Liver (tissue), 9 donors: ENCODE measurements around the gene HILPDA. TPM values are rescaled to one million over a fixed set of nuclear protein-coding genes. Genes with fewer than 3 reads are reported as not detected.

Experiments
- DNase-seq: peaks from one replicate; pipeline ENCODE4 v3.0.0-alpha.2; 2017; ENCODE audit warnings: low spot score
- H3K27ac ChIP-seq, 2 donors: one replicate each; pipeline ENCODE4 v1.7.0; 2013; ENCODE audit warnings: inconsistent platforms in 2 of 2, low read length in 2 of 2, control low read depth in 1 of 2, low read depth in 1 of 2, mild to moderate bottlenecking in 1 of 2
- H3K27me3 ChIP-seq, 4 donors: one replicate each; pipeline versions ENCODE4 v1.6.1 to v1.7.0; 2013; ENCODE audit warnings: low read length in 3 of 4, inconsistent platforms in 1 of 4, mild to moderate bottlenecking in 1 of 4, moderate library complexity in 1 of 4; ENCODE audit not compliant: control insufficient read depth in 4 of 4, insufficient read depth in 4 of 4
- H3K36me3 ChIP-seq, 4 donors: one replicate each; pipeline versions ENCODE4 v1.6.1 to v1.7.0; 2013; ENCODE audit warnings: low read length in 3 of 4, mild to moderate bottlenecking in 3 of 4, low read depth in 1 of 4, moderate library complexity in 1 of 4; ENCODE audit not compliant: control insufficient read depth in 4 of 4, insufficient read depth in 3 of 4
- H3K4me1 ChIP-seq, 4 donors: one replicate each; pipeline versions ENCODE4 v1.6.1 to v1.7.0; 2013; ENCODE audit warnings: low read length in 3 of 4, mild to moderate bottlenecking in 3 of 4, moderate library complexity in 1 of 4; ENCODE audit not compliant: control insufficient read depth in 4 of 4, insufficient read depth in 4 of 4
- H3K4me3 ChIP-seq, 3 donors: one replicate each; pipeline versions ENCODE4 v1.6.1 to v1.7.0; 2013; ENCODE audit warnings: low read length in 3 of 3, control low read depth in 1 of 3, low read depth in 1 of 3, mild to moderate bottlenecking in 1 of 3
- H3K9ac ChIP-seq, 2 donors: one replicate each; pipeline ENCODE4 v1.7.0; 2013; ENCODE audit warnings: low read length in 2 of 2, mild to moderate bottlenecking in 2 of 2, moderate library complexity in 2 of 2, control low read depth in 1 of 2, low read depth in 1 of 2
- H3K9me3 ChIP-seq, 4 donors: one replicate each; pipeline versions ENCODE4 v1.6.1 to v1.7.0; 2013; ENCODE audit warnings: low read length in 3 of 4; ENCODE audit not compliant: control insufficient read depth in 4 of 4
- EGR1 ChIP-seq, 2 donors: IDR thresholded peaks; 2 replicates each; pipeline ENCODE4 v1.6.1; 2016 to 2018; ENCODE audit warnings: antibody characterized with exemption in 2 of 2, low read depth in 2 of 2
- FOXA1 ChIP-seq: IDR thresholded peaks from 2 replicates; pipeline ENCODE4 v1.6.1; 2016; ENCODE audit warnings: antibody characterized with exemption
- FOXA2 ChIP-seq: IDR thresholded peaks from 2 replicates; pipeline ENCODE4 v1.6.1; 2016; ENCODE audit warnings: antibody characterized with exemption
- GABPA ChIP-seq, 2 donors: IDR thresholded peaks in 1 of 2; conservative IDR thresholded peaks in 1 of 2; 2 replicates each; pipeline ENCODE4 v1.6.1; 2016; ENCODE audit warnings: antibody characterized with exemption in 2 of 2, mild to moderate bottlenecking in 1 of 2, moderate library complexity in 1 of 2
- HNF4A ChIP-seq, 2 donors: conservative IDR thresholded peaks; 2 replicates each; pipeline ENCODE4 v1.6.1; 2016; ENCODE audit warnings: antibody characterized with exemption in 2 of 2, mild to moderate bottlenecking in 2 of 2
- HNF4G ChIP-seq: IDR thresholded peaks from 2 replicates; pipeline ENCODE4 v1.6.1; 2016; ENCODE audit warnings: antibody characterized with exemption
- JUND ChIP-seq, 2 donors: IDR thresholded peaks; 2 replicates each; pipeline ENCODE4 v1.6.1; 2016; ENCODE audit warnings: antibody characterized with exemption in 2 of 2
- NR2F2 ChIP-seq: IDR thresholded peaks from 2 replicates; pipeline ENCODE4 v1.6.1; 2016; ENCODE audit warnings: antibody characterized with exemption
- RAD21 ChIP-seq, 2 donors: IDR thresholded peaks; 2 replicates each; pipeline ENCODE4 v1.6.1; 2016; ENCODE audit warnings: antibody characterized with exemption in 2 of 2, mild to moderate bottlenecking in 2 of 2
- RXRA ChIP-seq, 2 donors: IDR thresholded peaks; 2 replicates each; pipeline ENCODE4 v1.6.1; 2017 to 2018; ENCODE audit warnings: antibody characterized with exemption in 2 of 2, mild to moderate bottlenecking in 1 of 2
- SP1 ChIP-seq: IDR thresholded peaks from 2 replicates; pipeline ENCODE4 v1.6.1; 2018; ENCODE audit warnings: antibody characterized with exemption, mild to moderate bottlenecking
- TAF1 ChIP-seq: conservative IDR thresholded peaks from 2 replicates; pipeline ENCODE4 v1.6.1; 2016; ENCODE audit warnings: antibody characterized with exemption, mild to moderate bottlenecking
- YY1 ChIP-seq: IDR thresholded peaks from 2 replicates; pipeline ENCODE4 v1.6.1; 2016; ENCODE audit warnings: antibody characterized with exemption, mild to moderate bottlenecking
- WGBS: extraction: QIAGEN DNeasy Blood & Tissue Kit; methylation state at CpG from one replicate; pipeline ENCODE4 v1.1.7; 2013; 5-methylcytosine and 5-hydroxymethylcytosine counted together
- polyA plus RNA-seq, 2 donors: library from polyadenylated mRNA; stranded (reverse) in 1 of 2; unstranded in 1 of 2; fragments of 200-250 nt in 1 of 2; fragments of >200 nt in 1 of 2; fragmentation: Nextera tagmentation in 1 of 2; extraction: Ambion mirVana in 1 of 2; gene quantifications; one replicate each; pipeline versions ENCODE4 v1.2.1 to v1.2.3, GENCODE V29; 2013 to 2015
- total RNA-seq, 2 donors: library from RNA; depleted of rRNA; stranded (reverse); fragments of >200 nt; gene quantifications; one replicate each; pipeline ENCODE4 v1.2.3, GENCODE V29; 2014
- TF ChIP-seq, protein P1 (sequence below): IDR thresholded peaks from 2 replicates; pipeline ENCODE4 v1.6.1; 2016; ENCODE audit warnings: antibody characterized with exemption
- TF ChIP-seq, protein P2 (sequence below): IDR thresholded peaks from 2 replicates; pipeline ENCODE4 v1.6.1; 2016; ENCODE audit warnings: antibody characterized with exemption, mild to moderate bottlenecking
- TF ChIP-seq, protein P3 (sequence below): IDR thresholded peaks from 2 replicates; pipeline ENCODE4 v1.6.1; 2016; ENCODE audit warnings: antibody characterized with exemption
- TF ChIP-seq, protein P4 (sequence below): IDR thresholded peaks from 2 replicates; pipeline ENCODE4 v1.6.1; 2016; ENCODE audit warnings: antibody characterized with exemption
- TF ChIP-seq, protein P5 (sequence below): fragments of 150-350 bp; IDR thresholded peaks from 2 replicates; pipeline ENCODE4 v1.5.1; 2017; ENCODE audit warnings: improper control_type of control experiment, low read depth, low read length; ENCODE audit not compliant: missing input control
- donor health status: healthy.
- donor health status: healthy.
- donor health status: healthy.
- donor health status: healthy.
- donor health status: healthy.

The HILPDA gene
- total and polyA plus RNA-seq, 4 donors, result 3.9 to 5.6 (median 5.2) TPM

- DNase-seq, result no peak
- no peak overlapping the region for H3K9ac ChIP-seq
- no peak overlapping the region for H3K4me3 ChIP-seq
- H3K36me3 ChIP-seq, result no peaks in the 10 kb centered on the region
- no peaks in the 10 kb centered on the region for H3K27me3 ChIP-seq
- H3K27ac ChIP-seq, result no peak overlapping the region
- TF ChIP-seq FOXA1 (no peak), TAF1 (no peak), RXRA (IDR thresholded peaks at IDR 0.05) (no peak)
- TF ChIP-seq, protein P1, sequence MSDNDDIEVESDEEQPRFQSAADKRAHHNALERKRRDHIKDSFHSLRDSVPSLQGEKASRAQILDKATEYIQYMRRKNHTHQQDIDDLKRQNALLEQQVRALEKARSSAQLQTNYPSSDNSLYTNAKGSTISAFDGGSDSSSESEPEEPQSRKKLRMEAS, result no peak
- TF ChIP-seq, protein P2, sequence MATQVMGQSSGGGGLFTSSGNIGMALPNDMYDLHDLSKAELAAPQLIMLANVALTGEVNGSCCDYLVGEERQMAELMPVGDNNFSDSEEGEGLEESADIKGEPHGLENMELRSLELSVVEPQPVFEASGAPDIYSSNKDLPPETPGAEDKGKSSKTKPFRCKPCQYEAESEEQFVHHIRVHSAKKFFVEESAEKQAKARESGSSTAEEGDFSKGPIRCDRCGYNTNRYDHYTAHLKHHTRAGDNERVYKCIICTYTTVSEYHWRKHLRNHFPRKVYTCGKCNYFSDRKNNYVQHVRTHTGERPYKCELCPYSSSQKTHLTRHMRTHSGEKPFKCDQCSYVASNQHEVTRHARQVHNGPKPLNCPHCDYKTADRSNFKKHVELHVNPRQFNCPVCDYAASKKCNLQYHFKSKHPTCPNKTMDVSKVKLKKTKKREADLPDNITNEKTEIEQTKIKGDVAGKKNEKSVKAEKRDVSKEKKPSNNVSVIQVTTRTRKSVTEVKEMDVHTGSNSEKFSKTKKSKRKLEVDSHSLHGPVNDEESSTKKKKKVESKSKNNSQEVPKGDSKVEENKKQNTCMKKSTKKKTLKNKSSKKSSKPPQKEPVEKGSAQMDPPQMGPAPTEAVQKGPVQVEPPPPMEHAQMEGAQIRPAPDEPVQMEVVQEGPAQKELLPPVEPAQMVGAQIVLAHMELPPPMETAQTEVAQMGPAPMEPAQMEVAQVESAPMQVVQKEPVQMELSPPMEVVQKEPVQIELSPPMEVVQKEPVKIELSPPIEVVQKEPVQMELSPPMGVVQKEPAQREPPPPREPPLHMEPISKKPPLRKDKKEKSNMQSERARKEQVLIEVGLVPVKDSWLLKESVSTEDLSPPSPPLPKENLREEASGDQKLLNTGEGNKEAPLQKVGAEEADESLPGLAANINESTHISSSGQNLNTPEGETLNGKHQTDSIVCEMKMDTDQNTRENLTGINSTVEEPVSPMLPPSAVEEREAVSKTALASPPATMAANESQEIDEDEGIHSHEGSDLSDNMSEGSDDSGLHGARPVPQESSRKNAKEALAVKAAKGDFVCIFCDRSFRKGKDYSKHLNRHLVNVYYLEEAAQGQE, result no peak
- 62% methylated on average over 3 of the region's 3 CpGs for WGBS
- no peaks in the 10 kb centered on the region for H3K9me3 ChIP-seq
- peaks cover 2 to 6% (median 4%) of the 10 kb centered on the region in 4 donors for H3K4me1 ChIP-seq
Observed at GRCh38 chr7:128422842-128423241, 32.8 kb upstream of the HILPDA start.

DNA sequence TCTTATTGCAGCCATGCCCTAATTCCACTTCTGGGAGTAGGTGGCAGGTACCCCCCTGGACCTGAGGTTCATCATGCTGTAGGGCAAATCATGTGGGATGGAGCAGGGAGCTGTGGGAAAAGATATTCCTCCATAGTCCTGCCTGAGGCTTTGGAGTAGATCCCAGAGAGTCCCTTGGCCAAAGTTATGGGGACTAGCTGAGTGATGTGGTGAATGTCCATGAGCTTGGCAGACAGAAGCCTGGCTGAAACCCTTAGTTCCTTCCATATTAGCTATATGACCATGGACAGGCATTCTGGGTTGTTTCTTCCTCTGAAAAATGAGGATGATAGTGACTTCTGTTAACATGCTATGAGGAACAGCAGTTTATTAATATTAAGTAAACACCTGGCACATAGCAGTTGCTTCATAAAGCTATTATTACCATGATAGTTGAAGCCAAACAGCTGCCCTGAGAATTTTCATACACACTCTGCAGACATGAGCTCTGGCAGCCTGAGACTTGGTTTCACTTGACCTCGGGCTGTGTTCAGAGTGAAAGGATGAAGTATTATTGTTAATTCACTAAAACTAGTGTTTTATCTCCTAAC, 30.9 kb upstream of the HILPDA start:
- H3K4me3 ChIP-seq, result no peak overlapping the region
- H3K9me3 ChIP-seq, result no peaks in the 10 kb centered on the region
- H3K36me3 ChIP-seq, result no peaks in the 10 kb centered on the region
- H3K27me3 ChIP-seq, result no peaks in the 10 kb centered on the region
- no peak overlapping the region for H3K9ac ChIP-seq
- 82% methylated on average over 1 of the region's 1 CpG for WGBS
- no peak overlapping the region for H3K27ac ChIP-seq
- DNase-seq, result no peak
- TF ChIP-seq RXRA (IDR thresholded peaks at IDR 0.05) (no peak), YY1 (no peak), RAD21 (IDR thresholded peaks at IDR 0.05) (no peak), EGR1 (IDR thresholded peaks at IDR 0.05; ENCODE audit: low read depth in 2 of 2) (no peak), GABPA (IDR thresholded peaks at IDR 0.05 in 1 of 2, conservative IDR thresholded peaks at IDR 0.05 in 1 of 2) (no peak), TAF1 (no peak), FOXA1 (no peak), FOXA2 (no peak), SP1 (no peak), HNF4A (conservative IDR thresholded peaks at IDR 0.05) (no peak), HNF4G (no peak), JUND (IDR thresholded peaks at IDR 0.05) (no peak), NR2F2 (no peak)
- TF ChIP-seq, protein P3, sequence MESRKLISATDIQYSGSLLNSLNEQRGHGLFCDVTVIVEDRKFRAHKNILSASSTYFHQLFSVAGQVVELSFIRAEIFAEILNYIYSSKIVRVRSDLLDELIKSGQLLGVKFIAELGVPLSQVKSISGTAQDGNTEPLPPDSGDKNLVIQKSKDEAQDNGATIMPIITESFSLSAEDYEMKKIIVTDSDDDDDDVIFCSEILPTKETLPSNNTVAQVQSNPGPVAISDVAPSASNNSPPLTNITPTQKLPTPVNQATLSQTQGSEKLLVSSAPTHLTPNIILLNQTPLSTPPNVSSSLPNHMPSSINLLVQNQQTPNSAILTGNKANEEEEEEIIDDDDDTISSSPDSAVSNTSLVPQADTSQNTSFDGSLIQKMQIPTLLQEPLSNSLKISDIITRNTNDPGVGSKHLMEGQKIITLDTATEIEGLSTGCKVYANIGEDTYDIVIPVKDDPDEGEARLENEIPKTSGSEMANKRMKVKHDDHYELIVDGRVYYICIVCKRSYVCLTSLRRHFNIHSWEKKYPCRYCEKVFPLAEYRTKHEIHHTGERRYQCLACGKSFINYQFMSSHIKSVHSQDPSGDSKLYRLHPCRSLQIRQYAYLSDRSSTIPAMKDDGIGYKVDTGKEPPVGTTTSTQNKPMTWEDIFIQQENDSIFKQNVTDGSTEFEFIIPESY, result no peak
- TF ChIP-seq, protein P4, sequence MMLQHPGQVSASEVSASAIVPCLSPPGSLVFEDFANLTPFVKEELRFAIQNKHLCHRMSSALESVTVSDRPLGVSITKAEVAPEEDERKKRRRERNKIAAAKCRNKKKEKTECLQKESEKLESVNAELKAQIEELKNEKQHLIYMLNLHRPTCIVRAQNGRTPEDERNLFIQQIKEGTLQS, result no peak
- TF ChIP-seq, protein P1, result no peak
- TF ChIP-seq, protein P5, sequence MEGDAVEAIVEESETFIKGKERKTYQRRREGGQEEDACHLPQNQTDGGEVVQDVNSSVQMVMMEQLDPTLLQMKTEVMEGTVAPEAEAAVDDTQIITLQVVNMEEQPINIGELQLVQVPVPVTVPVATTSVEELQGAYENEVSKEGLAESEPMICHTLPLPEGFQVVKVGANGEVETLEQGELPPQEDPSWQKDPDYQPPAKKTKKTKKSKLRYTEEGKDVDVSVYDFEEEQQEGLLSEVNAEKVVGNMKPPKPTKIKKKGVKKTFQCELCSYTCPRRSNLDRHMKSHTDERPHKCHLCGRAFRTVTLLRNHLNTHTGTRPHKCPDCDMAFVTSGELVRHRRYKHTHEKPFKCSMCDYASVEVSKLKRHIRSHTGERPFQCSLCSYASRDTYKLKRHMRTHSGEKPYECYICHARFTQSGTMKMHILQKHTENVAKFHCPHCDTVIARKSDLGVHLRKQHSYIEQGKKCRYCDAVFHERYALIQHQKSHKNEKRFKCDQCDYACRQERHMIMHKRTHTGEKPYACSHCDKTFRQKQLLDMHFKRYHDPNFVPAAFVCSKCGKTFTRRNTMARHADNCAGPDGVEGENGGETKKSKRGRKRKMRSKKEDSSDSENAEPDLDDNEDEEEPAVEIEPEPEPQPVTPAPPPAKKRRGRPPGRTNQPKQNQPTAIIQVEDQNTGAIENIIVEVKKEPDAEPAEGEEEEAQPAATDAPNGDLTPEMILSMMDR, result no peak
- TF ChIP-seq, protein P2, result no peak
- H3K4me1 ChIP-seq, result peaks cover 2 to 6% (median 4%) of the 10 kb centered on the region in 4 donors
